ENCODE data around the gene TXNRD3.

TXNRD3 gene

DNA sequence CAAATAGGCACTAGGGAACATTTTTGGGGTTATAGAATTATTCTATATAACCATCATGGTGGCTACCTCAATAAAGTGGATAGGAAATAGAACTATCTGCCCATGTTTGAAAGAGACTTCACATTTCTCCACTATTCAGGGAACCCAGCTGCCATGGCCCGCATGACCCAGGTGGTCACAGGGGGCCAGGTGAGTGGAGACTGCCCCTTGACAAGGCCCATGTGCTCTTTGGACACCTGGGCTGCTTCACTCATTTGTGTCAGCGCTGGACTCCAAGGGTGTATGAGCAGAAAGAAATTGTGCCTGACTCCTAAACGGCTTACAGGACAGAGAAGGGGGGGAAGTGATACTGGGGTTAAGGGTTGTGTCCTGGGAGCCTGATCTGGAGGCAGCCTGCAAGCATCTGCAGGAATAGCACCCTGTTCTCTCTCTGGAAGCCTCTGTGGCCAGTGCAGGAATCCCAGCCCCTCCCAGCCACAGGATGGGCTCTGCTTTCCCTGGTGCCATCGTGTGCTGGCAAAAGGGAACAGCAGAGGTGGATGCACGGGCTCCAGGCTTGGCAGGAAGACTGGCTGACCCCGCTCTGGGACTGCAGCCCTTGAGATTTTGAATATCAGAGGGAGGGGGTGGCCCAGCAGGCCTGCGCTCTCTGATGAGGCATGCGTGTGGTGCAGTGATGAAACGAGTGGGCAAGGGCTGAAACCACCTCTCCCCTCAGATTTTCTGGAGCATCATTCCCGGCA, 87.1 kb downstream of the TXNRD3 start:
- H3K27me3 ChIP-seq (ENCODE audit: control insufficient read depth in 1 of 2, insufficient read depth in 2 of 2, low read length in 2 of 2) = no peaks in the 10 kb centered on the region
- H3K9ac ChIP-seq (ENCODE audit: low read length in 2 of 2) = no peak overlapping the region
- H3K36me3 ChIP-seq (ENCODE audit: control insufficient read depth in 2 of 2, insufficient read depth in 2 of 2, low read length in 2 of 2) = no peaks in the 10 kb centered on the region
- peaks cover 0 to 3% of the 10 kb centered on the region in 2 donors for H3K9me3 ChIP-seq (ENCODE audit: control insufficient read depth in 2 of 2, low read length in 2 of 2)
- no peak overlapping the region for H3K27ac ChIP-seq (ENCODE audit: low read length)
- no peaks in the 10 kb centered on the region for H3K4me1 ChIP-seq (ENCODE audit: control insufficient read depth, insufficient read depth, low read length)
- no peak overlapping the region for H3K4me3 ChIP-seq (ENCODE audit: low read length in 2 of 2)

GRCh38 chr3:126562737-126563276, 92.1 kb downstream of the TXNRD3 start:
- Histone ChIP-seq H3K4me1 (ENCODE audit: control insufficient read depth, insufficient read depth, low read length) (no peaks in the 10 kb centered on the region), H3K27me3 (ENCODE audit: control insufficient read depth in 1 of 2, insufficient read depth in 2 of 2, low read length in 2 of 2) (no peaks in the 10 kb centered on the region), H3K36me3 (ENCODE audit: control insufficient read depth in 2 of 2, insufficient read depth in 2 of 2, low read length in 2 of 2) (no peaks in the 10 kb centered on the region), H3K9ac (ENCODE audit: low read length in 2 of 2) (no peak overlapping the region), H3K4me3 (ENCODE audit: low read length in 2 of 2) (no peak overlapping the region), H3K9me3 (ENCODE audit: control insufficient read depth in 2 of 2, low read length in 2 of 2) (peaks cover 0 to 6% of the 10 kb centered on the region in 2 donors), H3K27ac (ENCODE audit: low read length) (no peak overlapping the region)

GRCh38 chr3:126558336-126559071, 96.4 kb downstream of the TXNRD3 start, which contains the start of gene C3orf22:
C3orf22 (minus strand) TSS chr3:126558932; CDS start chr3:126553390, 5,542 bp downstream.
- Histone ChIP-seq H3K27me3 (ENCODE audit: control insufficient read depth in 1 of 2, insufficient read depth in 2 of 2, low read length in 2 of 2) (no peaks in the 10 kb centered on the region), H3K36me3 (ENCODE audit: control insufficient read depth in 2 of 2, insufficient read depth in 2 of 2, low read length in 2 of 2) (no peaks in the 10 kb centered on the region), H3K4me3 (ENCODE audit: low read length in 2 of 2) (no peak within 1 kb of the TSS), H3K9ac (ENCODE audit: low read length in 2 of 2) (no peak within 1 kb of the TSS), H3K9me3 (ENCODE audit: control insufficient read depth in 2 of 2, low read length in 2 of 2) (peaks cover 0 to 5% of the 10 kb centered on the region in 2 donors), H3K4me1 (ENCODE audit: control insufficient read depth, insufficient read depth, low read length) (no peaks in the 10 kb centered on the region), H3K27ac (ENCODE audit: low read length) (no peak within 1 kb of the TSS)

- H3K27me3 ChIP-seq (ENCODE audit: control insufficient read depth in 1 of 2, insufficient read depth in 2 of 2, low read length in 2 of 2) = no peaks in the 10 kb centered on the region
- peaks cover 0 to 1% of the 10 kb centered on the region in 2 donors for H3K9me3 ChIP-seq (ENCODE audit: control insufficient read depth in 2 of 2, low read length in 2 of 2)
- H3K4me1 ChIP-seq (ENCODE audit: control insufficient read depth, insufficient read depth, low read length) = no peaks in the 10 kb centered on the region
- no peaks in the 10 kb centered on the region for H3K36me3 ChIP-seq (ENCODE audit: control insufficient read depth in 2 of 2, insufficient read depth in 2 of 2, low read length in 2 of 2)
- H3K4me3 ChIP-seq (ENCODE audit: low read length in 2 of 2) = no peak overlapping the region
- H3K27ac ChIP-seq (ENCODE audit: low read length) = no peak overlapping the region
- H3K9ac ChIP-seq (ENCODE audit: low read length in 2 of 2) = no peak overlapping the region
Measured at GRCh38 chr3:126557761-126558160, 97.2 kb downstream of the TXNRD3 start.

DNA sequence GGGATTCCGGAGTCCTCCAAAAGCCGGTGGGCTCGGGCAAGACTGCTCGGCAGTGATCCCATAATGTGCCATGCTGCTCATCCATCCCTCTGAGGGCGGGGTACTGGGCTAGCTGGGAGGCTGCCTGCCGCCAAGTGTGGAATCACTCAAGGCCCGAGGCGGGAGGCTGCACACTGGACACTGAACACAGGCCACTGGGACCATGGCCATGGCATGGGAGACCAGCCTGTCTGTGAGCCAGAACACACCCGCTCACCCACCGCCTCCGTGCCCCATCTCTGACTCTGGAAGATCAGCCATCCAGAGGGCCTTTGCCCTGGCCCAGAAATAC, 97.5 kb downstream of the TXNRD3 start:
- Histone ChIP-seq H3K27me3 (ENCODE audit: control insufficient read depth in 1 of 2, insufficient read depth in 2 of 2, low read length in 2 of 2) (no peaks in the 10 kb centered on the region), H3K4me1 (ENCODE audit: control insufficient read depth, insufficient read depth, low read length) (no peaks in the 10 kb centered on the region), H3K36me3 (ENCODE audit: control insufficient read depth in 2 of 2, insufficient read depth in 2 of 2, low read length in 2 of 2) (no peaks in the 10 kb centered on the region), H3K9me3 (ENCODE audit: control insufficient read depth in 2 of 2, low read length in 2 of 2) (no peaks in the 10 kb centered on the region), H3K9ac (ENCODE audit: low read length in 2 of 2) (no peak overlapping the region), H3K4me3 (ENCODE audit: low read length in 2 of 2) (no peak overlapping the region), H3K27ac (ENCODE audit: low read length) (no peak overlapping the region)
